ENCODE measurements around the gene GOLGA8T.
A peak's percentile ranks its signal among the peaks of the same experiment; 100 is the strongest.
"Not testable (repeated sequence)": the region's sequence is repeated elsewhere in the genome, so short reads cannot be mapped to it uniquely, and the experiment has no call there.

- not testable (repeated sequence) for TF ChIP-seq EZH2 (IDR thresholded peaks at IDR 0.05; ENCODE audit: low read depth, unreplicated experiment); JUNB (IDR thresholded peaks at IDR 0.05; ENCODE audit: unreplicated experiment); NANOG (IDR thresholded peaks at IDR 0.05; ENCODE audit: borderline replicate concordance); EZH2phosphoT487 (IDR thresholded peaks at IDR 0.05; ENCODE audit: unreplicated experiment); CREB1 (CRISPR knock-in tag; IDR thresholded peaks at IDR 0.05; ENCODE audit: low read depth); POLR2AphosphoS5 (IDR thresholded peaks at IDR 0.05; ENCODE audit: low read depth); STAT1 (IDR thresholded peaks at IDR 0.05; ENCODE audit: unreplicated experiment); ZNF114 (CRISPR knock-in tag; IDR thresholded peaks at IDR 0.05); REST (IDR thresholded peaks at IDR 0.05; ENCODE audit: unreplicated experiment); ZNF331 (CRISPR knock-in tag; IDR thresholded peaks at IDR 0.05; ENCODE audit: low read depth)
- TF ChIP-seq CTCF (conservative IDR thresholded peaks at IDR 0.05; ENCODE audit: low read depth in 2 of 2) = 0 out of 4 replicates have a peak, but pooled peaks of 1 of the 2 experiments have one; percentile 21
These were observed 8.4 kb downstream of the GOLGA8T start for GRCh38 chr15:30143246-30143645.
